Stimulated activated CD8-positive, alpha-beta memory T cell treated with anti-CD3 and anti-CD28 coated beads, Interleukin-7, amount 100 ng/mL, for 4 hours (primary cell): ENCODE measurements around the gene ITGB3BP.

Experiments
- DNase-seq, 2 donors: peaks; one replicate each; pipeline ENCODE4 v3.0.0-alpha.2; 2020; ENCODE audit warnings: low read depth in 2 of 2

ITGB3BP gene

DNA sequence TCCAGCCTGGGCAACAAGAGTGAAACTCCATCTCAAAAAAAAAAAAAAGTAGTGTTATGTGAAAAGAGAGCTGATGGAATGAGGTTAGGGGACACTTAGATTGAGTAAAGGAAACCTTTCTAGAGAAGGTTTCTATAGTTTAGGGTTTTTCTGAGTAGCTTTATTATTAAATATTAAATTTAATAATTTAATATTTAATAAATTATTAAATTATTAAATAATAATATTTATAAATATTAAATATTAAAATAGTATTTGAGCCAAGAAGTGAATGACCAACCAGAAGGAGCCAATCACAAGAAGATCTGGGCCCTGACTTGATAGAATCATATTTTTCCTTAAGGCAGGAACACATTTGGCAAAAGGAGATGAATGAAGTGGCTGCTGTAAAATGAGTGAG, 104.9 kb downstream of the ITGB3BP start:
- DNase-seq: no peak

- DNase-seq: no peak
Observed at GRCh38 chr1:63414691-63415365, 108.2 kb downstream of the ITGB3BP start.

DNA sequence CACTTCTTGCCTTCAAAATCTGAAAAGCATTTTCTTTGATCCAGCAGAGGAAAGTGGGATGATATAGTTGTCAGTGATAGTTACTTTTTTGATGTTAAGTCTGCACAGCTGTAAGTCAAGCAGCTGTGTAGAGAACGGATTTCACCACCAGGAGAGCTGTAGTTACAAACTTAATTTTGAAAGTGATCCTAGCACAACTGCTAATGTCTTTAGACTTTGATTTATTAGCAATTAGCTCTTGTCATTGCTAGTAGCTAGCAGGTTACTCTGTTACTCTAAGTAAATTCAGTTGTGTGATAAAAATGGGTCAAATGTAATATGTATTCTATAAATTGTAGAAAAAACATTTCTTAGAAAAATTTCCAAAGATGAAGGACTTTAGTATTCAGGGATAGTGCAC, 109.6 kb downstream of the ITGB3BP start:
- DNase-seq: no peak

DNA sequence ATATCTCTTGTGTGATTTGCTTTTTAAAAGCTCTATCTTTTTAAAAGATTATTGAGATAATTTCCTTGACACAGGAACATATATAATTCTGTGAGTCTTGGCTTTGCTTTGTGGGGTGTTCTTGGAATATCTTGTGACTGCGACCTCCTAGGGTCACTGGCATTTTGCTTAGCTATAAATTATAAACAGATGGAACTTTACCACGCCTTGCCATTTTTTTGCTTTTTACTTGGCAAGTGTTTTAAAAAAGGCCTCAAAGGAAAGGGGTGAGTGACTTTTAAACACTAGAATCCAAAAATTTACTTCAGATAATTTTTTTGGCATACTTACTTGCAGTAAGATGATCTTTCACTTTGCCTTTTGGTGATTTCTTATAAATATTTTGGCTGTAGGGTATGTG, 112.0 kb downstream of the ITGB3BP start:
- no peak for DNase-seq

- DNase-seq: no peak
Observed at GRCh38 chr1:63408331-63408730, 114.7 kb downstream of the ITGB3BP start.

- DNase-seq: no peak
Observed at GRCh38 chr1:63407002-63407401, 116.0 kb downstream of the ITGB3BP start.

DNA sequence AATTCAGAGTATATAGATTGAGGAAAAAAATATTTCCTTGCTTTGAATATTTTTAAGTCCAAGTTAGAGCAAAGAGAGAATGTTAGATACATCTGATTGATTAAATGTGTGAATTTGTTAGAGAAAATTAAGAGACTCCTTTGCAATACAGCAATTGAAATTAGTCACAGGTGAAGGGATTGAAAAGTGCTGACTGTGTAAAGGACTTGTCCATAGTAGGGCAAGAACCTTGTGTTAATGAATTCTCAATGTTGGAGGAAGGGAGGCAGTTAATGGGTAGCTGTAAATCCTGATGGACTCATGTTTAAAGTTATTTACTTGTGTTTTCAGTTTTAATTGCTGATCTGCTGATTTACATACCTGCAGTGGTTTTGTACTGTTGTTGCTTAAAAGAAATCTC, 117.0 kb downstream of the ITGB3BP start:
- DNase-seq: no peak

GRCh38 chr1:63405021-63405420, 118.0 kb downstream of the ITGB3BP start:
- no peak for DNase-seq

GRCh38 chr1:63403386-63403785, 119.6 kb downstream of the ITGB3BP start:
- DNase-seq: no peak

GRCh38 chr1:63401945-63402344, 121.1 kb downstream of the ITGB3BP start:
- no peak for DNase-seq
